IMR-90 (cell line): ENCODE results near the gene SLC31A1. TPM values are rescaled to one million over a fixed set of nuclear protein-coding genes. Genes with fewer than 3 reads are reported as not detected.

ENCODE experiments used
- ATAC-seq: fragments of 200-7000 bp; cut with Tn5 transposase; 2 replicates; pipeline ENCODE4 v1.9.1; 2020; ENCODE audit warnings: low read depth, mild to moderate bottlenecking, moderate library complexity
- BruUV-seq: library from RNA; stranded (reverse); fragments of 400-500 nt; replicated peaks from 2 replicates; lab custom pipeline; 2021; lab: Mats Ljungman, UMichigan
- CTCF ChIA-PET: fragments of 300-600 bp; formaldehyde crosslinking; extraction: SDS; loops from one replicate; lab custom pipeline; 2021; ENCODE audit warnings: antibody characterized with exemption; lab: Yijun Ruan, JAX
- POLR2A ChIA-PET: fragments of 300-600 bp; sonication (Branson Sonifier 250); formaldehyde crosslinking; loops from one replicate; lab custom pipeline; 2022; ENCODE audit warnings: antibody characterized with exemption; ENCODE audit not compliant: unreplicated experiment; lab: Charles Lee
- DNase-seq: peaks from one replicate; pipeline ENCODE4 v3.0.0; 2013
- H2AFZ ChIP-seq: replicated peaks from 2 replicates; pipeline ENCODE3; 2013; ENCODE audit warnings: low read length, mild to moderate bottlenecking; ENCODE audit not compliant: poor library complexity
- H2AK5ac ChIP-seq: 2 replicates; pipeline ENCODE4 v1.6.1; 2013; ENCODE audit warnings: low read depth, low read length, inconsistent platforms
- H2AK9ac ChIP-seq: replicated peaks from 2 replicates; pipeline ENCODE3; 2013; ENCODE audit warnings: mild to moderate bottlenecking, low read depth, low read length, moderate library complexity; ENCODE audit not compliant: poor library complexity
- H2BK120ac ChIP-seq: 2 replicates; pipeline ENCODE4 v1.6.1; 2013; ENCODE audit warnings: low read depth, low read length, inconsistent platforms
- H2BK15ac ChIP-seq: 3 replicates; pipeline ENCODE4 v1.6.1; 2013; ENCODE audit warnings: low read depth, low read length, inconsistent platforms
- H2BK20ac ChIP-seq: 2 replicates; pipeline ENCODE4 v1.6.1; 2013; ENCODE audit warnings: low read depth, mild to moderate bottlenecking, inconsistent platforms, low read length, moderate library complexity
- H2BK5ac ChIP-seq: 2 replicates; pipeline ENCODE4 v1.6.1; 2013; ENCODE audit warnings: mild to moderate bottlenecking, low read depth, low read length, inconsistent platforms; ENCODE audit not compliant: poor library complexity, severe bottlenecking
- H3K14ac ChIP-seq: replicated peaks from 2 replicates; pipeline ENCODE4 v1.6.1; 2013; ENCODE audit warnings: low read depth, low read length, inconsistent platforms
- H3K18ac ChIP-seq: 2 replicates; pipeline ENCODE4 v1.6.1; 2013; ENCODE audit warnings: low read depth, low read length, control low read depth
- H3K23ac ChIP-seq: 2 replicates; pipeline ENCODE4 v1.6.1; 2013; ENCODE audit warnings: low read depth, low read length, inconsistent platforms
- H3K27ac ChIP-seq: 2 replicates; pipeline ENCODE4 v1.5.1; 2013; ENCODE audit warnings: mild to moderate bottlenecking, control low read depth, low read length; ENCODE audit not compliant: insufficient read depth
- H3K27me3 ChIP-seq: 2 replicates; pipeline ENCODE4 v1.6.1; 2013; ENCODE audit warnings: low read length; ENCODE audit not compliant: control insufficient read depth, insufficient read depth
- H3K36me3 ChIP-seq: 2 replicates; pipeline ENCODE4 v1.6.1; 2013; ENCODE audit warnings: low read length, mixed read lengths; ENCODE audit not compliant: control insufficient read depth, insufficient read depth
- H3K4ac ChIP-seq: 2 replicates; pipeline ENCODE4 v1.6.1; 2013; ENCODE audit warnings: low read depth, low read length, inconsistent platforms
- H3K4me1 ChIP-seq: 2 replicates; pipeline ENCODE4 v1.6.1; 2013; ENCODE audit warnings: low read length, mixed read lengths; ENCODE audit not compliant: control insufficient read depth, insufficient read depth
- H3K4me2 ChIP-seq: 2 replicates; pipeline ENCODE4 v1.6.1; 2013; ENCODE audit warnings: low read depth, mild to moderate bottlenecking, control low read depth, low read length, moderate library complexity
- H3K4me3 ChIP-seq: 2 replicates; pipeline ENCODE4 v1.5.1; 2013; ENCODE audit warnings: low read depth, mild to moderate bottlenecking, control low read depth, low read length, moderate library complexity; ENCODE audit not compliant: insufficient read depth
- H3K56ac ChIP-seq: 2 replicates; pipeline ENCODE4 v1.6.1; 2013; ENCODE audit warnings: low read length, inconsistent platforms; ENCODE audit not compliant: insufficient read depth; ENCODE audit errors: extremely low read depth
- H3K79me1 ChIP-seq, 2 experiments: 2 replicates each; pipeline ENCODE4 v1.6.1; 2013; ENCODE audit warnings: low read length in 2 of 2, inconsistent platforms in 1 of 2, low read depth in 1 of 2
- H3K9ac ChIP-seq: 2 replicates; pipeline ENCODE4 v1.6.1; 2013; ENCODE audit warnings: low read depth, low read length, control low read depth
- H3K9me1 ChIP-seq: 2 replicates; pipeline ENCODE4 v1.6.1; 2013; ENCODE audit warnings: low read length, inconsistent platforms; ENCODE audit not compliant: insufficient read depth
- H3K9me3 ChIP-seq: 2 replicates; pipeline ENCODE4 v1.6.1; 2013; ENCODE audit warnings: low read length; ENCODE audit not compliant: control insufficient read depth, insufficient read depth
- H4K20me1 ChIP-seq: 2 replicates; pipeline ENCODE4 v1.6.1; 2013; ENCODE audit warnings: low read length, inconsistent platforms; ENCODE audit not compliant: insufficient read depth
- H4K5ac ChIP-seq: 2 replicates; pipeline ENCODE4 v1.6.1; 2013; ENCODE audit warnings: mild to moderate bottlenecking, low read depth, low read length, control low read depth
- H4K8ac ChIP-seq, 2 experiments: 2 replicates each; pipeline ENCODE4 v1.6.1; 2013; ENCODE audit warnings: low read depth in 2 of 2, low read length in 2 of 2, control low read depth in 1 of 2, inconsistent platforms in 1 of 2
- H4K91ac ChIP-seq: 2 replicates; pipeline ENCODE4 v1.6.1; 2013; ENCODE audit warnings: low read depth, low read length, inconsistent platforms; ENCODE audit not compliant: insufficient read depth
- BHLHE40 ChIP-seq: fragments of 150-350 bp; IDR thresholded peaks from 2 replicates; pipeline ENCODE4 v1.6.1; 2016; ENCODE audit warnings: mild to moderate bottlenecking, low read depth, low read length
- CEBPB ChIP-seq: IDR thresholded peaks from 2 replicates; pipeline ENCODE4 v1.6.1; 2012; ENCODE audit warnings: low read depth, low read length, improper control_type of control experiment
- CHD1 ChIP-seq: IDR thresholded peaks from 2 replicates; pipeline ENCODE4 v1.6.1; 2012; ENCODE audit warnings: low read depth, low read length, improper control_type of control experiment
- CTCF ChIP-seq: conservative IDR thresholded peaks from 2 replicates; pipeline ENCODE4 v1.5.1; 2012; ENCODE audit warnings: mild to moderate bottlenecking, low read depth, low read length, improper control_type of control experiment
- ELK1 ChIP-seq: fragments of 150-350 bp; IDR thresholded peaks from 2 replicates; pipeline ENCODE4 v1.6.1; 2016; ENCODE audit warnings: low read depth, mild to moderate bottlenecking, low read length, moderate library complexity, borderline replicate concordance
- FOS ChIP-seq: fragments of 150-350 bp; IDR thresholded peaks from 2 replicates; pipeline ENCODE4 v1.6.1; 2016; ENCODE audit warnings: low read depth, low read length
- MAFK ChIP-seq: IDR thresholded peaks from 2 replicates; pipeline ENCODE4 v1.6.1; 2012; ENCODE audit warnings: low read depth, low read length, improper control_type of control experiment
- NFE2L2 ChIP-seq: fragments of 150-350 bp; IDR thresholded peaks from 2 replicates; pipeline ENCODE4 v1.6.1; 2016; ENCODE audit warnings: low read depth, mild to moderate bottlenecking, low read length
- RCOR1 ChIP-seq: IDR thresholded peaks from 2 replicates; pipeline ENCODE4 v1.6.1; 2012; ENCODE audit warnings: mild to moderate bottlenecking, low read length, improper control_type of control experiment; ENCODE audit not compliant: insufficient replicate concordance
- USF2 ChIP-seq: fragments of 150-350 bp; IDR thresholded peaks from 2 replicates; pipeline ENCODE4 v1.6.1; 2017; ENCODE audit warnings: mild to moderate bottlenecking, antibody characterized with exemption, low read length, low read depth
- WGBS, 2 experiments: methylation state at CpG; one replicate each; pipeline versions ENCODE4 v1.1.5 to v1.1.7; 2013; ENCODE audit warnings: missing lambda C conversion rate in 2 of 2; ENCODE audit not compliant: insufficient read length in 1 of 2; ENCODE audit errors: extremely low coverage in 2 of 2; 5-methylcytosine and 5-hydroxymethylcytosine counted together
- dilution Hi-C: fragments of 300-500 bp; cut with HindIII; formaldehyde crosslinking; loops from one replicate; pipeline ENCODE4 v1.14.3; 2018; ENCODE audit warnings: low sequenced_read_pairs; ENCODE audit not compliant: unreplicated experiment
- in situ Hi-C: fragments of 300-500 bp; cut with MboI; formaldehyde crosslinking; loops from 3 replicates; pipeline ENCODE4 v1.14.3; 2019; ENCODE audit warnings: low sequenced_read_pairs, inconsistent platforms, mixed read lengths
- intact Hi-C: fragments of 100-400 bp; cut with micrococcal nuclease; formaldehyde crosslinking; loops from 2 replicates; pipeline ENCODE4 v1.10.0; 2022
- polyA plus RNA-seq, 3 experiments: library from polyadenylated mRNA; depleted of rRNA; stranded (reverse); fragments of >200 nt; gene quantifications; 2 replicates each; pipeline ENCODE4 v1.2.3, GENCODE V29; 2012; ENCODE audit warnings: low replicate concordance in 1 of 3
- total RNA-seq: library from RNA; depleted of rRNA; stranded (reverse); fragments of >200 nt; gene quantifications from 2 replicates; pipeline ENCODE4 v1.2.3, GENCODE V29; 2012

SLC31A1 gene
- total and polyA plus RNA-seq, 2 of the 4 experiments (the other 2 are of a cell fraction): 17.9 to 23.3 TPM

GRCh38 chr9:113228130-113228665 is 6.9 kb downstream of the SLC31A1 start:
- Histone ChIP-seq H3K36me3 (peaks cover 2% of the 10 kb centered on the region), H4K8ac (no peak overlapping the region), H2AK9ac (no peak overlapping the region), H4K91ac (no peak overlapping the region), H3K18ac (no peak overlapping the region), H2BK5ac (no peak overlapping the region), H3K56ac (no peak overlapping the region), H3K23ac (no peak overlapping the region), H4K5ac (no peak overlapping the region), H3K9me1 (peaks cover 10% of the 10 kb centered on the region; the same call in 1 of the 2 replicates), H3K4me3 (no peak overlapping the region), H3K4me2 (no peak overlapping the region), H3K4me1 (peaks cover 11% of the 10 kb centered on the region), H3K27ac (no peak overlapping the region), H2BK120ac (no peak overlapping the region), H3K9me3 (no peaks in the 10 kb centered on the region), H2BK20ac (no peak overlapping the region), H3K27me3 (no peaks in the 10 kb centered on the region), H2BK15ac (no peak overlapping the region), H3K9ac (no peak overlapping the region), H3K4ac (no peak overlapping the region), H2AFZ (no peak overlapping the region), H3K79me1 (peaks cover 37 to 64% of the 10 kb centered on the region in 2 experiments), H2AK5ac (no peak overlapping the region), H4K20me1 (peaks cover 17% of the 10 kb centered on the region), H3K14ac (no peak overlapping the region)
- in situ Hi-C loops: no loop called here
- ATAC-seq: no peak
- WGBS, 2 experiments: no CpG with 5 or more reads among the region's 3 CpGs
- DNase-seq: no peak
- intact Hi-C loops: no loop called here
- BruUV-seq: no TSS peak
- ChIA-PET CTCF (no interaction called here), POLR2A (interaction anchor here (0.6 kb wide), 1 partner anchor 13 kb away, joined by 8 read pairs; no protein-coding TSS in a partner anchor)
- dilution Hi-C loops: no loop called here
- no peak for TF ChIP-seq FOS
- TF ChIP-seq BHLHE40: no peak
- TF ChIP-seq CEBPB: no peak
- TF ChIP-seq NFE2L2: no peak
- TF ChIP-seq CTCF: no peak
- no peak for TF ChIP-seq RCOR1
- TF ChIP-seq CHD1: no peak
- TF ChIP-seq MAFK: no peak
- TF ChIP-seq ELK1: no peak
- TF ChIP-seq USF2: no peak
